Measurements from ENCODE around the gene NFIB.

NFIB gene

GRCh38 chr9:14191512-14191911, 122.4 kb downstream of the NFIB start:
- TF ChIP-seq, protein P1, sequence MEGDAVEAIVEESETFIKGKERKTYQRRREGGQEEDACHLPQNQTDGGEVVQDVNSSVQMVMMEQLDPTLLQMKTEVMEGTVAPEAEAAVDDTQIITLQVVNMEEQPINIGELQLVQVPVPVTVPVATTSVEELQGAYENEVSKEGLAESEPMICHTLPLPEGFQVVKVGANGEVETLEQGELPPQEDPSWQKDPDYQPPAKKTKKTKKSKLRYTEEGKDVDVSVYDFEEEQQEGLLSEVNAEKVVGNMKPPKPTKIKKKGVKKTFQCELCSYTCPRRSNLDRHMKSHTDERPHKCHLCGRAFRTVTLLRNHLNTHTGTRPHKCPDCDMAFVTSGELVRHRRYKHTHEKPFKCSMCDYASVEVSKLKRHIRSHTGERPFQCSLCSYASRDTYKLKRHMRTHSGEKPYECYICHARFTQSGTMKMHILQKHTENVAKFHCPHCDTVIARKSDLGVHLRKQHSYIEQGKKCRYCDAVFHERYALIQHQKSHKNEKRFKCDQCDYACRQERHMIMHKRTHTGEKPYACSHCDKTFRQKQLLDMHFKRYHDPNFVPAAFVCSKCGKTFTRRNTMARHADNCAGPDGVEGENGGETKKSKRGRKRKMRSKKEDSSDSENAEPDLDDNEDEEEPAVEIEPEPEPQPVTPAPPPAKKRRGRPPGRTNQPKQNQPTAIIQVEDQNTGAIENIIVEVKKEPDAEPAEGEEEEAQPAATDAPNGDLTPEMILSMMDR (IDR thresholded peaks at IDR 0.05; ENCODE audit: low read depth, low read length) = no peak
- no peak for DNase-seq
- H3K27me3 ChIP-seq (ENCODE audit: insufficient read depth, low read depth, severe bottlenecking) = no peaks in the 10 kb centered on the region
- H3K36me3 ChIP-seq = no peaks in the 10 kb centered on the region
- H3K4me3 ChIP-seq (ENCODE audit: low read depth, low read length) = no peak overlapping the region
- no peaks in the 10 kb centered on the region for H3K9me3 ChIP-seq (ENCODE audit: severe bottlenecking)
- H3K27ac ChIP-seq = no peak overlapping the region

DNA sequence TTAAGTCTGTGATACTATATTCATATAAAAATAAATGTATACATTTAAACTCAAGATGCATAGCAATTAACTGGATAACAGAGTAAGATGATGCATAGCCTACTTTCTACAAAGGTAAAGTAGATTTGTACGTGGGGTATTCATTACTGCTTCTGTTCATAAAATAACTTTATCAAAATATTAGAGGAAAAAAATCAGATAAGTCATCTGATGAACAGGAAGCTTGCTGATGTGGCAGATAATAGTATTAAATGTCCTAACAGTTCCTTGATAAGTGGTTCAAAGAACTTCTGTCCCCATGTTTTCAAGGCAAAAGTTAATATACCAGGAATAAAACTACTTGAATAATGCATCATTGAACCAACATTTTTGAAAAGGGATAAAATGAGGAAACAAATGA, 123.7 kb downstream of the NFIB start:
- DNase-seq = no peak
- Histone ChIP-seq H3K4me3 (ENCODE audit: low read depth, low read length) (no peak overlapping the region), H3K27ac (no peak overlapping the region), H3K9me3 (ENCODE audit: severe bottlenecking) (no peaks in the 10 kb centered on the region), H3K36me3 (no peaks in the 10 kb centered on the region), H3K27me3 (ENCODE audit: insufficient read depth, low read depth, severe bottlenecking) (no peaks in the 10 kb centered on the region)
- TF ChIP-seq, protein P1 (IDR thresholded peaks at IDR 0.05; ENCODE audit: low read depth, low read length) = no peak

DNA sequence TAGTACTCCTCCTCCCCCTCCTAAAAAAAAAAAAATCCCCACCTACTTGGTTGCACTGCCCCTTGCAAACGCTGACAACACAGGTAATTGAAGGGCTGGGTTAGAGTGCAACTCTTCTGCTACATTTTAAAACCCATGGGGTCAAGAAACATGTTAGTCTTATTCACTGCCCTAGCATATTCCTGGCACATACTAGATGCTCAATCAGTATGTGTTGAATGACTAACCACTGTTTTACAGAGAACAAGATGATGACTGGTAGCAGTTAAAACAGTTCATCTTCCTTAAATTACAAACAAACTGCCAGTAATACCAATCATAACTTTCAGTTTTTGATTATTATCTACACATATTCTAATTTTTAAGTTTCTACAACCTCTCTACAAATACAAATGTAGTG, 124.4 kb downstream of the NFIB start:
- no peak overlapping the region for H3K4me3 ChIP-seq (ENCODE audit: low read depth, low read length)
- no peak for DNase-seq
- H3K9me3 ChIP-seq (ENCODE audit: severe bottlenecking) = no peaks in the 10 kb centered on the region
- H3K27ac ChIP-seq = no peak overlapping the region
- H3K27me3 ChIP-seq (ENCODE audit: insufficient read depth, low read depth, severe bottlenecking) = no peaks in the 10 kb centered on the region
- no peaks in the 10 kb centered on the region for H3K36me3 ChIP-seq
- TF ChIP-seq, protein P1 (IDR thresholded peaks at IDR 0.05; ENCODE audit: low read depth, low read length) = no peak

DNA sequence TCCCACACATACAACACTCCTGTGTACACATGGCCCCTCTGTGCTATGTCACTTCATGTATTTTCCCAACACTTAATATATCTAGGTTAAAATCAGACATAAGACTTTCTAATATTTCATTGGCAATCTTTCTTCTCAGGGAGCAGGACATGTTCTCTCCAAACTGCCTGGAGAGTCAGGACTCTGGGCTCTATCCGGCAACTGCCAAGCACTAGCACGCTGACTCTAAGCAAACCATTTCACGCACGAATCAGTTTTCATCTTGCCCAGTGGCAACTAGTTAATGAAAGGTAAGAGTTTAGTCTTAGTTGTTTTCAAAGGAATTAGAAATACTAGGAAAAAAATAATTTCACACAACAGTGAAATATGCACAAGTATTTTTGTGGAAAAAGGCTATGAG, 124.8 kb downstream of the NFIB start:
- H3K36me3 ChIP-seq = no peaks in the 10 kb centered on the region
- H3K27me3 ChIP-seq (ENCODE audit: insufficient read depth, low read depth, severe bottlenecking) = no peaks in the 10 kb centered on the region
- no peak for DNase-seq
- no peak overlapping the region for H3K4me3 ChIP-seq (ENCODE audit: low read depth, low read length)
- H3K9me3 ChIP-seq (ENCODE audit: severe bottlenecking) = no peaks in the 10 kb centered on the region
- TF ChIP-seq, protein P1 (IDR thresholded peaks at IDR 0.05; ENCODE audit: low read depth, low read length) = no peak
- no peak overlapping the region for H3K27ac ChIP-seq

DNA sequence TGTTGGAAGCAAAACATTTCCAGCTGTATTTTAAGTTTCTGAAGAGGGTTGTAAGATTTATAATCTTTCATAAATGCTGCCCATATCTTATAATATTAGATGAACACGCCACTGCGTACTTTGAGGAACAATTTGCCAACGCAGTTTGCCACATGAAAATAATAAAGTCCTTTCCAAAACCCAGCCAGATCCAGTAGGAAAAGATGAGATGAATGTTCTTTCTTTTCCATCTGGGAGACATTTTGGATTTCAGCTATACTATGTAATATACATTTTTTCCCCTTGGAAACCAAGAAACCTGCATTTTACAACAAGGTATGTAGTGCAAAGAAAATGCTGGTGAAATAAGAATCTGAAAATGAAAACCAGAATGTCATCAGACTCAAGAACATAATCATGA, 125.4 kb downstream of the NFIB start:
- Histone ChIP-seq H3K27ac (no peak overlapping the region), H3K36me3 (no peaks in the 10 kb centered on the region), H3K9me3 (ENCODE audit: severe bottlenecking) (no peaks in the 10 kb centered on the region), H3K4me3 (ENCODE audit: low read depth, low read length) (no peak overlapping the region), H3K27me3 (ENCODE audit: insufficient read depth, low read depth, severe bottlenecking) (no peaks in the 10 kb centered on the region)
- TF ChIP-seq, protein P1 (IDR thresholded peaks at IDR 0.05; ENCODE audit: low read depth, low read length) = no peak
- DNase-seq = no peak

DNA sequence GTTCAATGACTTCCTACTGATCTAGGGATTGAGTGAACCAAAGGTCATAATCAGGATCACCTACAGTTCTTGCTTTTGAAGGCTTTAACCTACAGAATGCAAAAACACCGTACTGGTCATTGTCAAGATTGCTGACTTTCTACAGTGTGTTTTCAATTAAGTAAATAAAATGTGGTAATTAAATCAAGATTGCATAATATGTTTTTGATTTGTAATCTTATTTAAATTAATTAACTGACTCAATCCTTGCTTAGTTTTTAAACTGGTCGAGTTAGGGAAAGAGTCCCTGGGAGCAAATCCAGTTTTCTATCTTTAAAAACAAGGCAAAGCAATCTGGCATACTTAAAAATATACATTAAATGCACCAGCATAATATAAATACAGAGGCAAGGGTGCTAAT, 125.9 kb downstream of the NFIB start:
- H3K4me3 ChIP-seq (ENCODE audit: low read depth, low read length) = no peak overlapping the region
- no peak overlapping the region for H3K27ac ChIP-seq
- no peaks in the 10 kb centered on the region for H3K27me3 ChIP-seq (ENCODE audit: insufficient read depth, low read depth, severe bottlenecking)
- H3K36me3 ChIP-seq = no peaks in the 10 kb centered on the region
- H3K9me3 ChIP-seq (ENCODE audit: severe bottlenecking) = no peaks in the 10 kb centered on the region
- DNase-seq = no peak
- TF ChIP-seq, protein P1 (IDR thresholded peaks at IDR 0.05; ENCODE audit: low read depth, low read length) = no peak

Data from WERI-Rb-1 (cell line).